Globus pallidus (tissue), 1 donor: ENCODE results near the gene SYNJ2.

Source experiments
- DNase-seq: peaks from one replicate; pipeline ENCODE4 v3.0.0-alpha.2; 2015; ENCODE audit warnings: low spot score

Gene SYNJ2

DNA sequence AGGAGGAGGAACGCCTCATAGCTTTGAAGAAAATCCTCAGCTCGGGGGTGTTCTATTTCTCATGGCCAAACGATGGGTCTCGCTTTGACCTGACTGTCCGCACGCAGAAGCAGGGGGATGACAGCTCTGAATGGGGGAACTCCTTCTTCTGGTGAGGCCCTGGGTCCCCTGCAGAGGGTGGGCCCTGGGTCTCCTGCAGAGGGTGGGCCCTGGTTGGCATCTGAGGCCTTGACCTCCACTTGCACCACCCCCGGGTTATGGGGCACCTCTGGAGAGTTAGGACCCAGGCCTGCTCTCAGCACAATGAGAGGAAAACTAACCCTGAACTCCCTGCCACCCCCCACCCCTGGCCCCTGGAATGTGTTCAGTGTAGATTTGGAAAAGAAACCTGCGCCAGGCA is 47.2 kb downstream of the SYNJ2 start:
- DNase-seq = no peak

DNA sequence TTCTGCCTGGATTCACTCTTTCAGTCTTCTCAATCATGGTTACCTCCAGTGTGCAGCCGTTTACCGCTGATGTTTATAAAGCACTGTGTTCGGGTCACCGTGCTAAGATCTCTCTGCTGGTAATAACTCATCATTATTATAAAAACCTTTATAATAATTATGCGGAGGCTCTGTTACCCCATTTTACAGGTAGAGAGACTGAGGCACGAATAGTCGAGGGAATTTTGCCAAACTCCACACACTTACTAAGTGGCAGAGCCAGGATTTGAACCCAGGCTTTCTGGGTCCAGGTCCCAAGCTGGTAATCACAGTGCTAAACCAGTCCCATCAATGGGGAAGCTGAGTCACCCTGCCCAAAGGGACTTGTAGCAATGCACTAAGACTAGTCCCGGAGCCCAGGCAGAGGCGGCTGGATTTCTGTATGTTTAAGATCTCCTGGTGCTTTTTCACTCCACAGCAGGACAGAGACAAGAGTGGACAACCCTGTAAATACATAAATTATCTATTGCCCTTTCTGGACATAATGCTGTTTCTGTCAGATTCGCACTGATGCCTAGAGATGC is 48.1 kb downstream of the SYNJ2 start:
- no peak for DNase-seq

DNA sequence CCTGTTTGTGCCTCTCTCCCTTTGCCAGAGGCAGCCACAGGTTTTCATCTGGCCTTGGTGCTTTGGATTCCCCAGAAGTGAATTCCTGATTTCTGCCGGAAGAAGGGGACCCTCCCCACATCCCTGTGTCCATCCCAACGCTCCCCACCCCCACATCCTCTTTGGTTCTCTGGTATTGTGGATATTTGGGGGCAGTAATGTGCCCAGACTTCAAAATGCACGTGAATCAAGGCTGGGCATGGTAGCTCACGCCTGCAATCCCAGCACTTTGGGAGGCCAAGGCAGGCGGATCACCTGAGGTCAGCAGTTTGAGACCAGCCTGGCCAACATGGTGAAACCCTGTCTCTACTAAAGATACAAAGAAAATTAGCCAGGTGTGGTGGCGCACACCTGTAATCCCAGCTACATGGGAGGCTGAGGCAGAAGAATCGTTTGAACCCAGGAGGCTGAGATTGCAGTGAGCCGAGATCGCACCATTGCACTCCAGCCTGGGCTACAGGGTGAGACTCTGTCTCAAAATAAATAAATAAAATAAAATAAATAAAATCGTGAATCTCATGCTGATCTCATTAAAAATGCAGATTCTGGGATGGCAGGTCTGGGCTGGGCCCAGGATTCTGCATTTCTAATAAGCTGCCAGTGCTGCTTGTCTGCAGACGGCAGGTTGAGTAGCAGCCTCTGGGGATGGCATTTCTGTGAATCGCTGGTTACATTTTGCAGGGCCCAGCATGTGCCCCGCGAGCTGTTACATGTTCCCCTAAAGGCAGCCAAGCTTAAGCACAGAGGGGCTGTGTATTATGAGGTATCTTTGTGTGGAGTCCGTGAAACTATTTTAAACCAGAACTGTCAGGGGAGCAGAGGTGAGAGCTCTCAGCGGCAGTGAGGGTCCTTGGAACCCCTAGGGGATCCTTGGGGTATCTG is 49.0 kb downstream of the SYNJ2 start:
- no peak for DNase-seq

DNA sequence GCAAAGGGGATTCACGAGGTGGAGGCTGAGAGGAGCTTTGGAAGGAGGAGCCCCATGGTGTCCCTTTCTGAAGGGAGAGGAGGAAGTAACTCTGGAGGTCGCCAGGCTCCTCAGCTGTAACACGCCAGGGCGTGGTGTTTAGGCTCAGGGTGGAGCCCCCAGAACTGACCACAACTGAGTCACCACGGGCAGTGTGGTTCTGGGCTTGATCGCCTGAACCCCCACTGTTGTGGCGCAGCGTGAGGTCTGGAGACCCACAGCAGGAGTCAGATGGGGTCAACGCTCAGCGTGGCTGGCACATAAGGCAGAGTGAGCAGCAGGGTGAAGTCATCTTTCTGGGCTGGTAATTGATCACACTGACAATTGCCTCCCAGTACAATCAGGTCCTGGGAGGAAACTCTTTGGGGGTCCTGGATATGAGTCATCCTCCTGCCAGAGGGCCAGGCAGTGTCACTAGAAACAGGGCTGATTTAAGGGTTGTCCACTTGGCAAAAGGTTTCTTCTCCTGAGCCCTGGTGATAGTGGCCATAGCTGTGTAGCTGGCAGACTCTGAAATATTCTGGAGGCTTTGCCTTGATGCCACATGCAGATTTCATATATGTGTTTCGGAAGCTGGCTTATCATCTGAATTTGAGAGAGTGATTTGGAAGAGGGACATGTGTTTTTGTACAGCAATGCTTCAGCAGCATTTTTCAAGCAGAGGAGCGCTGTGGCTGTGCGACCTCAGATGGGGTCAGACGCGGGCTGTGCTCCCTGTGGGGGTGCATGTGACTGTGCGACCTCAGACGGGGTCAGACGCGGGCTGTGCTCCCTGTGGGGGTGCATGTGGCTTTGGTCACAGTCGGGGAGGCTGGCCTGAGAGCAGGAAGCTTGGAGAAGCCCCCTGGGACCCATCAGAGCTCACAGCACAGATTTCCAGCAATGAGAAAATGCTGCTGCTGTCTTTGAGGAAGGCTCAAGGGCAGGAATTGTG is 50.0 kb downstream of the SYNJ2 start:
- no peak for DNase-seq

DNA sequence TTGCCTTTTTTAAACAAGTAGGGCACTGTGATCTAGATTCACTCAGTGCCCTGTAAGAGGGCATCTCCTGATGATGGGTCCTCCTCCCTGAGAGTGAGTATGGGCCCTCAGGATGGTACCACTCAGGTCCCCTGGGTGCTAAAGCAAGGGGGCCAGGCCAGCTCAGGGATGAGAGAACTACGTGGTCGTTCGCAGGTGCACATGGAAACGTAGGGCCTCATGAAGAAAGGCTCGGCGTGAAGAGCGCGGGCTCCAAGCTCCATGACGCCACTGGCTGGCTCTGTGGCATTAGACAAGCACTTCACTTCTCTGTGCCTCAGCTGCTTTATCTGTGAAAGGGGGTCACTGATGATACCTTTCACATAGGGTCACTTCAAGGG is 50.7 kb downstream of the SYNJ2 start:
- DNase-seq = no peak

DNA sequence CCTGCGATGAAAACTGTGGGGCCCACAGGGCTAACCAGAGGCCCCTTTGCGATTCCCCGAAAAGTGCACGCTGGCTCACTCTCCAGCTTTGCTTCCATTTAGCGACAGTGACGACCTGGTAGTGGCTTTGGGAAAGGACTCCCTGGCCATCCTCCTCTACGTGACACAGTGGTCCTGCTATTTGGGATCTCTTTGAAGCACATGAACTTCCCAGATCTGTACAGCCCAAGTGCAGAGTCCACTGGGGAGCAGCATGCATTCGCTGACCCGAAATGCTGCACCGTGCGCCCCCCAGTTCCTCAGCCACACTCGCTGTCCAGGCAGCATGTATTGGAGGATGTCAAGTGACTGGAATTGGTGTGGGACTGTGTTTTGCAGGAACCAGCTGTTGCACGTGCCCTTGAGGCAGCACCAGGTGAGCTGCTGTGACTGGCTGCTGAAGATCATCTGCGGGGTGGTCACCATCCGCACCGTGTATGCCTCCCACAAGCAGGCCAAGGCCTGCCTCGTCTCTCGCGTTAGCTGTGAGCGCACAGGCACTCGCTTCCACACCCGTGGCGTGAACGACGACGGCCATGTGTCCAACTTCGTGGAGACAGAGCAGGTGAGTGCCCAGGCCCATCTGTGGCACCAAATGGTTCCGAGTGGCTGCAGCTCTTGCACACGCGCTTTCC is 51.6 kb downstream of the SYNJ2 start:
- no peak for DNase-seq

DNA sequence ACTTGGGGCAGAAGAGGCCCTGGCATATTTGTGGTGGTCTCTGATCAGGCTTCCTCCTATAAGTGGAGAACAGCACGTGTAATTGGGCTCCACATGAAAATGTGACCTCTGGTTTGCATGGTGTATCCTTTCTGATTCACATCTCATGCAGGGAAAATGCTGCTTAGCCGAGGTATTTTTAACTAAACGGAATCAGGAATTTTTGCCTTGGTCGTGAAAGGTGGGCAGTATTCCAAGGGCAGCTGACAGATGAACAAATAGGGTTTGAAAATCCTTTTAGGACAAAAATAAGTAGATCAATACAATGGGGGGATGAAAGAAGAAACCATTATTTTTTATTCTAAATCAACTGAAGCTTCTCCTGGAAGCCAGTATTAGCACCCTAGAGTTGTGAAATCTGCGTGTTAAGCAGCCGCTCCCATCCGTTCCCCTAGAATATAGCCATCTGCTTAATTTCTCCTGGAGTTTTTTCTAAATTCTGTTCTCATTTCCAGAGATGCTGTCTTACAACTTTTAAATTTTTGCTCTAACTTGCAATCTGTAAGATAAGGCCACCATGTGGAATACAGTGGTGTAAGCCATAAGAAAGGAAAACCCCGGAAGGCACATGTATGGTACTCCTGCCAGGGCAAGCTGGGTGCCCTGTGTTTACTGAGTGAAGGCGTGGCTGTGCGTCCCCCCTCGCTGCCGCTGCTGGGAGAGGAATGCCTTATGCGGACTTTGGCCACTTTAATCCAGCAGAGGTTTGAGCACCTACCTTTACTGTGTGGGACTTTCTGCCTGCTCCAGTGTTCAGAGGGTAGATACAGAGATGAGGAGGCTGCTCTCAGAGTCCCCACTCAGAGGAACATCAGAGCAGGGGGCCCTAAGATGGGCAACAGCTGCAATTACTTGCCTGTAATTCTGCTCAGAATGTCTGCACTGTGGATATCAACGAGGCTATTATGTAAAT is 52.4 kb downstream of the SYNJ2 start:
- no peak for DNase-seq

DNA sequence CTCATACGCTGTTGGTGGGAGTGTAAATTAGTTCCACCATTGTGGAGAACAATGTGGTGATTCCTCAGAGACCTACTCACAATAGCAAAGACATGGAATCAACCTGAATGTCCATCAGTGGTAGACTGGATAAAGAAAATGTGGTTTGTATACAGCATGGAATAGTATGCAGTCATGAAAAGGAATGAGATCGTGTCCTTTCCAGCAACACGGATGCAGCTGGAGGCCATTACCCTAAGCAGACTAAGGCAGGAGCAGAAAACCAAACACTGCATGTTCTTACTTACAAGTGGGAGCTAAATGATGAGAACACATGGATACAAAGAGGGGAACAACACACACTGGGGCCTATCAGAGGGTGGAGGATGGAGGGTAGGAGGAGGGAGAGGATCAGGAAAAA is 54.6 kb downstream of the SYNJ2 start:
- no peak for DNase-seq

DNA sequence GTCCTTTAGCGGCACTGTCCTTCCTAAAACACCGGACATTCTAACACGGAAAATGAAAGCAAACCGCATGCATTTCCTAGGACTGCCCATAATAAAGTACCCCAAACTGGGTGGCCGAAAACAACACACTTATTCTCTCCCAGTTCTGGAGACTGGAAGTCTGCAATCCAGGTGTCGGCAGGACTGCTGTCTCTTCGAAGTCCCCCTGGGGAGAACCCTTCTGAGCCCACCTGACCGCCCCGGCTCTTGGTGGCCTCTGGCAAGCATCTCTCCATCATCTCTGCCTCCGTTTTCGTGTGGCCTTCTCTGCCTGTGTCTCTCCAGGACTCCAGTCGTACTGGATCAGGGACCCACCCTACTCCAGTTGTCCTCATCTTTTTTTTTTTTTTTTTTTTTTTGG is 55.4 kb downstream of the SYNJ2 start:
- no peak for DNase-seq

DNA sequence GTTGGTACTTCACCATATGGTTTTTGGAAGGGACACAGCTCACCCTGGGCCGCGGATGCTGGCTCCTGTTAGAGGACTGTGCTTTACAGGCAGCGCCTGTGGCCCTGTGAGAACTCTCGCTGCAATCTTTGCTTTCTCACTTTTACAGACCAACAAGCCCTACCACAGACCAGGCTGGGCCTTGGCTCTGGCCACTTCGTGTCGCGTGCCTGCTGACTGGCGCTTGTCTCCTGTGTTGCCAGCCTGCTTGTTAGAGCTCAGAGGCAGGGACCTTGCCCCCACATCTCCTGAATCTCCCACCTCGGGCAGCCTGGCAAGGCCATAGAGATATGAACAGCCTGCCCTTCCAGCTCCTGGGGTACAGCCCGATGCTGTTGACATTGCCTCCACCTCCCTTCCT is 56.1 kb downstream of the SYNJ2 start:
- DNase-seq = no peak

DNA sequence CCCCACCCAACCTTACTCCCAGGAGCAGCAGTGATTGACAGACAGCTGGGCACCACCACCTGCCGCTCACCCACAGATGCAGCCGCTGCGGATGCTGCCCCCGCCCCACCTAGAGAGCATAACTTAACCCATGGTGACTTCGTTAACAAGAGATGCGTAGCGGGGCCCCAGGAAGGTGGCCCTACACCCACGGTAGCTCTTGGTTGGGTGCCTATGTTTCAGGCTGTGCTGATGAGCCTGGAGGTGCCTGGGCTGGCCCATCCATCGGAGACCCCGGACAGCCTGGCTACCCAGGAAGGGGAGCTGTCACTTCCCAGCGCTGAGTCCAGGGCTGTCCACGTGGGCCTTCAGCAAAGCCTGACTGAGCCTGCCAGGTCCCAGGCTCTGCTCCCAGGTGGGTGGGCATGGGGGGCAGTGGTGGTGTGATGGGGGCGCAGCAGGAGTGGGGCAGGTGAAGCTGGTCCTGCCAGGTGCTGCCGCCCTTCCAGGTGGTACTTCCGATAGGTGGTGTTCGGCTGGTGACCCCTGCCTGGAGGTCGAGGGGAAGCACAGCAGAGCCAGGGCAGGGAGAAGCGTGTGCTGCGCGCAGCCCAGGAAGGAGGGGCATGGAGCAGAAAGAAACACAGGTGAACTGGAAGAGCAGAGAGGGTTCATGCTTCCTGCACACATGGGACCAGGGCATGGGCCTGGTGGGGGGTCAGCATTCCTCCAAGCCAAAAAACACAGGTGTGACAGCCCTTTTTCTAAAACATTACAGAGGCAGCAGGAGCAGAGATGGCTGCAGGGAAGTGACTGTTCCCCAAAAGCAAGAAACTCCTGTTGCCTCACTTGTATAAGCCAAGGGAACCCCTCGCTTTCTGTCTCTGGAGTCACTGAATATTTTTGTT is 56.9 kb downstream of the SYNJ2 start:
- DNase-seq = no peak

DNA sequence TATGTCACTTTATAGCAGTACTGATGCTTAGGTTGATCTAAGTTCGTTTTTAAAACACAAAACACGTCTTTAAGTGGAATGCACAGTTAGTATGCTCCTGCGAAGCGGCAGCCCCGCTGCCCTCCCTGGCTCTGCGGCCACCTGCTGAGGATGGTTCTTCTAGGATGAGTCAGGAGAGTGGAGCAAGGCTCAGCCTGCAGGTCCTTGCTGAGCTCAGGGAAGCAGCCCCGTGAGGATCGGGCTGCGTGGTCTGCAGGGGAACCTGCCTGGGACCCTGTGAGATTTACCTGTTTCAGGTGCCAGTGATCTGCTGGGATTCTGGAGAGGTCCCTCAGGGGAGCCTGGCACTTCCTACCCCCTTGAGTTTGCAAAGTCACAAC is 57.5 kb downstream of the SYNJ2 start:
- DNase-seq = no peak

DNA sequence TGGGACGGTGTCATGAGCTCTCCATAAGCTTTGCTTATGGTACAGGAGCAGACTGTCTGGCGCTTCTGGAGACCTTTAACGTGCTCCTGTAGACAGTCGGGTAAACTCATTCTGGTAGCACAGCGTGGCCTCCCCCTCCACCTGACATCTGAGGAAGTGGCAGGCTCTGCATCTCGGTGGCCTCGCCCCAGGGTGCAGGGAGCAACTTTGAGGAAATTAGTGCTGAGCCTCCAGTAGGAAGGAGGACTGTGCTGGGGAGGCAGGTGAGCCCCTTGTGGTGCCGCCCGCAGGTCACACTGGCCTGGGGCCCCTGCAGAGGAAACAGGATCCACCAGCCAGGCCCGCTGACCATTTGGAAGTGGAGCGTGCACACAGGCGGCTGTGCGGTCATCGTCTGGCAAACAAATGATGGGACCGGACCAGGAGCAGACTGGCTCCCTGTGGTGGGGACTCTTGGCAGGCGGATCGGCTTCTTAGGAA is 57.9 kb downstream of the SYNJ2 start:
- DNase-seq = peak; percentile 82

DNA sequence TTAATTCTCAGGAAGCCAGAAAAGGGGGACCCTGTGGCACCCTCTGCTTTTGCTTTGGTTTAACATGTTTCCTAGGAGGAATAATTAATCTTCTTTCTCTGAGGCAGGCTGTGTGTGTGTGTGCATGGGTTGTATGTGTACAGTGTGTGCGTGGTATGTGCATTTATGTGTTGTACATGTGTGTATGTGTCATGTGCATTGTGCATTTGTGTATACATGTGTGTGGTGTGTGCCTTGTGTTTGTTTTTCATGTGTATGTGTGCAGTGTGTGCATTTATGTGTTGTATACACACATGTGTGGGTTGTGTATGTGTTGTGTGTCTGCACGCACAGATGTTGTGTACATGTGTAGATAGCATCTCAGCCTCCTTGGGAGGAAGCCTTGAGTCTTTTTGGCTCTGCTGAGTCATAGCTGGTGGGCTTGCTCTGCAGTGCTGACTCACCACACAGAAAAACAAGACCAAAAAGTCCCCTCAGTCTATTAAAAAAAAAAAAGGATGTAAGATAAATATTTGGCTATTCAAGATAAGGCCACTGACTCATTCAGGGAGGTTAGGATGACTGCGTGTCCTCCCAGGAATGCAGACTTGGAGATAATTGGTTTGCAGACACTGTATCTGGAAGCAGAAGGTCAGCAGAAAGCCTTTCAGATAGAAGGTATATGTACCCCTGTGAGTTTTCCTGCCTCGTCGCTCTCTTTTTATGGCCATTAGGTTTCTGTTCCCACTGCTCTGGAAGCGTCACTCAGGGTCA is 58.6 kb downstream of the SYNJ2 start:
- no peak for DNase-seq

DNA sequence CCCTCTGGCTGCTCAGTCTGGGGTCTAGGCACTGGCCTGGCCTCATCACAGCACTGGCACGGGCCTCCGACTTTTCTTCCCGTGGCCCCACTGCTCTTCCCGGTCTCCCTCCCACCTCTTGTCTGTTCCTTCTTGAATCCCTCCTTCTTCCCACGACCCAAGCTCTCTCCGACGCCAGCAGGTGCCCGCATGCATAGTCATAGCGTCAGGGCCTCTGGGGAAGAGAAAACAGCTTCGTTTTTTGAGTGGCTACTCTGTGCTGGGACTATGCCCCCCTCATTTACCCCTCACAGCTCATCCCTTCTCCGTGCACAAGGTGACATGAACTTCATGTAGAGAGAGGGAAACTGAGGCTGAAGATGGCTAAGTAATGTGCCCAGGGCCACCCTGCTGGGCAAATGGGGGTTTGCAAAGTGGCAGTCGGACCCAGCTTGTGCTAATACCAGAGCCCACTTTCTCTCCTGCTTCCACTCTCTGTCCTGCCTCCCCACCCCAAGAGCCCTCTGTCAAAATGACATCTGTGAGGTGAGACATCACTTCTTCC is 59.2 kb downstream of the SYNJ2 start:
- DNase-seq = no peak

DNA sequence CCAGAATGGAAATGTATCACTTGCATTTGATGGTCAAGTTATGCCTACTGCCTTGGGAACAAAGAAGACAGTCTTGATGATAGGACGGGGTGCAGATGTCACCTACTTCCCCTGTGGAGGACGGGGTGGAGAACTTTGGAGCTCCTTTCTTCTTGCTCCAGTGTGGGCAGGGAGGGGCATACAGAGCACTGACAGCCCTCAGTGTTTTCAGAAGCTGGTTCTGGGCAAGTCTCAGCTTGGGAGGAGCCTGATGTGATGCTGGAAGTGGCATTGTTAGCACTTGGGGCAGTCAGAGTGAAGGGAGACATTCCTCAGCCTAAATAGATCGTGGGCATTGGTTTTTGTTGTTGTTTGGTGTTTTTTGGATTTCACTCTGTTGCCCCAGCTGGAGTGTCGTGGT is 59.7 kb downstream of the SYNJ2 start:
- DNase-seq = peak; percentile 71

DNA sequence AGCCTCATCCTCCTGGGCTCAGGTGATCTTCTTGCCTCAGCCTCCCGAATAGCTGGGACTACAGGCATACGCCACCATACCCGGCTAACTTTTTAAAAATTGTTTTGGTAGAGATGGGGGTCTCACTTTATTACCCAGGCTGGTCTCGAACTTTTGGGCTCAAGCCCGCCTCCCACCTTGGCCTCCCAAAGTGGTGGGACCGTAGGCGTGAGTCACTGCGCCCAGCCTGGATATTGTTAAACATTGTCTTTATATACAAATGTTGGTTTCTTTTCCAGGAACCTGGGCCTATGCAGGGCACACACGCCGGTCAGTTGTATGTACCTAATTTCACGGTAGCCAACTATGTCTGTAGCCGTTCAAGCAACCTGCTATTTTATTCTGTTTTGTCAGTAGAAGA is 60.1 kb downstream of the SYNJ2 start:
- DNase-seq = no peak

DNA sequence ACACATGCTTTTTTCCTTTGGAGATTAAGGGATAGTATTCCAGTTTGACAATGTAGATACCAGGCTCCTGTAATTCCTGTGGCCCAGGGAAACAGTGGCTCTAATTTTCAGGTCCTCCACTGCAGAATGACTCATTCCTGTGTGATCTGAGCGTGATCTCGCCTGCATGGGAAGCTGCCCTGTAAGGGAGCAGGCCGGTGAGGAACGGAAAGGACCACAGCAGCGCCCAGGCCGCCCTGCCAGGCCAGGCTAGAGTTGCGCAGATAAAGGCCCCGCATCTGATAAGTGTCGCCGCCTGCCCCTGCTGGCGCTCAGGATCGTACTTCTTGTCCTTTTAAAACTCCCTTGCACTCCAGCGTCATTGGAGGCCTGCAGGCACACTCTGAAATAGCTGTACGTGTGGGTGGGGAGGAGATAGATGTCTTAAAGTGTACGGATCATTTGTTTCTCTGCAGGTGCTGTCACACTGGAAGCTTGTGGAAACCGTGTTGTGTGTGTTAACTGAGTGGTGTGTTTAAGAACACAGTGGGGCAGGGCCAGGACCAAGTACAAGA is 60.7 kb downstream of the SYNJ2 start:
- no peak for DNase-seq
